Muscle layer of colon (tissue), 2 donors: ENCODE results near the gene DHRS7.
"Not testable (repeated sequence)": the region's sequence is repeated elsewhere in the genome, so short reads cannot be mapped to it uniquely, and the experiment has no call there.

ENCODE experiments used
- H3K27ac ChIP-seq: one replicate; pipeline ENCODE4 v1.7.0; 2013; ENCODE audit warnings: low read depth, mild to moderate bottlenecking, low read length, moderate library complexity
- H3K27me3 ChIP-seq, 2 donors: one replicate each; pipeline ENCODE4 v1.7.0; 2013; ENCODE audit warnings: low read length in 2 of 2, mild to moderate bottlenecking in 2 of 2; ENCODE audit not compliant: insufficient read depth in 2 of 2, control insufficient read depth in 1 of 2
- H3K36me3 ChIP-seq: one replicate; pipeline ENCODE4 v1.7.0; 2013; ENCODE audit warnings: mild to moderate bottlenecking, low read length; ENCODE audit not compliant: insufficient read depth
- H3K4me1 ChIP-seq: one replicate; pipeline ENCODE4 v1.7.0; 2013; ENCODE audit warnings: mild to moderate bottlenecking, low read length; ENCODE audit not compliant: insufficient read depth
- H3K4me3 ChIP-seq, 2 donors: one replicate each; pipeline ENCODE4 v1.7.0; 2013; ENCODE audit warnings: low read length in 2 of 2, low read depth in 1 of 2, mild to moderate bottlenecking in 1 of 2, moderate library complexity in 1 of 2
- H3K9ac ChIP-seq: one replicate; pipeline ENCODE4 v1.7.0; 2013; ENCODE audit warnings: low read length
- H3K9me3 ChIP-seq: one replicate; pipeline ENCODE4 v1.7.0; 2013; ENCODE audit warnings: mild to moderate bottlenecking, low read length
- donor health status: abdominal sarcoma.
- donor health status: Adenocarcinoma of cecum.

DHRS7 gene

DNA sequence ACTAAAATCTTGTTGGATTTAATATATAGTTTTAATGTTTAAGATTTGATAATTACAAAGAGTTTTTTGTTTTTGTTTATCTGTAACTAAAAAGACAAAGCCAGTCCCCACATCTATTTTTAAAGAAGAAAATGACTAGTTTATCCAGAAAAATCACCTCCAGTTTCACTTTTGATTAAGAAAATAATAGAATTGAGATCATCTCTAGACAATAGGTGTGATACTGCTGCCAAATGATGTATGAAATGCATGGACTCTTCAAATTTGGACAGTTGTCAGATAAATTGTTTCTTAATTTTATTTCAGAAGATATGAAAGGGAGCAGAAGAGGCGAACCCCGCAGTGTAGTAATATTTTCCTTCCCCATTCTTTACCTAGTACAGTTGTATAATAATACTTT, 53.5 kb downstream of the DHRS7 start:
- no peak overlapping the region for H3K9ac ChIP-seq
- H3K4me1 ChIP-seq = no peaks in the 10 kb centered on the region

DNA sequence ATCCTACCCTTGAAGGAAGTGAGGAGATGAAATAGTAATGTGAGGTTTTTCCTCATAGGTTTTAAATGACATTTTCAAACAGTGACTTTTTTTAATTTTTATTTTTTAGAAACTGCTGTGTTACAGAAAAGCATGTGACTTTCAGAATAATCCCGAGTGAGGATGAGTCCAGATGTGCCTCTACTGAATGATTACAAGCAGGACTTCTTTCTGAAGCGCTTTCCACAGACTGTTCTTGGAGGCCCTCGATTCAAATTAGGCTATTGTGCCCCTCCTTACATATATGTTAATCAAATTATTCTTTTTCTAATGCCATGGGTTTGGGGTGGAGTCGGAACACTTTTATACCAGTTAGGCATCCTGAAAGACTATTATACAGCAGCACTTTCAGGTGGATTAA, 57.7 kb downstream of the DHRS7 start:
- no peaks in the 10 kb centered on the region for H3K9me3 ChIP-seq
- no peak overlapping the region for H3K4me3 ChIP-seq
- H3K9ac ChIP-seq = no peak overlapping the region
- peaks cover 5% of the 10 kb centered on the region for H3K4me1 ChIP-seq
- no peak overlapping the region for H3K27ac ChIP-seq
- peaks cover 5% of the 10 kb centered on the region for H3K36me3 ChIP-seq
- H3K27me3 ChIP-seq = no peaks in the 10 kb centered on the region

More for the DNA sequence above, 53.5 kb downstream of the DHRS7 start:
- Histone ChIP-seq H3K36me3 (peaks cover 15% of the 10 kb centered on the region), H3K27me3 (no peaks in the 10 kb centered on the region), H3K9me3 (no peaks in the 10 kb centered on the region), H3K4me3 (no peak overlapping the region), H3K27ac (no peak overlapping the region)

DNA sequence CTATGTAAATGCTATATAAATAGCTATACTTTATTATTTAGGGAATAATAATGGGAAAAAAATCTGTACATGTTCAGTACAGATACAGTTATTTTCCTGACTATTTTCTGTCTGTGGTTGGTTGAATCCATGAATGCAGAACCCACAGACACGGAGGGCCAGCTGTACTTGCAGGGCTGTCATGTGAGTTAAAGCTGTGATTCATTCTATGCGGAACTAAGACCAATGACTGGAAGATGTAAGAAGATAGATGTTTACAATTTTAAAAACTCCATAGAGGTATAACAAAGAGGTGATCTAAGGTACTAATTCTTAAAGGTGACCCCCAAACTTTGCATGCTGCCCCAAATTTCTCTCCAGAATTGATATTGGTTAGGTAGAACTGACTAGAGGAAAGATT, 58.9 kb downstream of the DHRS7 start:
- Histone ChIP-seq H3K9ac (no peak overlapping the region), H3K27me3 (no peaks in the 10 kb centered on the region), H3K27ac (no peak overlapping the region), H3K9me3 (no peaks in the 10 kb centered on the region), H3K36me3 (peaks cover 5% of the 10 kb centered on the region), H3K4me3 (no peak overlapping the region), H3K4me1 (peaks cover 12% of the 10 kb centered on the region)

DNA sequence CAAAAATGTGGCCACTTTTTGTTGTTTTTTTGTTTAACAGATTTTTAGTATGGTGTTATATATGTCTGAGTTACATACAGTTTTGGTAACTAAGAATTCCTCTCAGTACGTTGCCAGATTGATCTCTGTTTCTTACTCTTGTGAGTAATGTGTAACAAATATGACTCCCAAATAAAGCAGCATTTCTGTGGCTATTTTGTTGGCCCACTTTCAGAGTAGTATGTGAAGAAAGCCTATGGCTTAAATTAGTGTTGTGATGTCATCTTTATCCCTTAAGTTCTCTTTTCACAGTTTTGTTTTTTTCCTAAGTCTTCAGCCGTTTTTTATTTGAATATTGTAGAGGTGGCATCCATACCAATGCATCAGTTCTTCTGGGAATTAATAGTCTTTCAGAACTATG, 62.8 kb downstream of the DHRS7 start:
- Histone ChIP-seq H3K9ac (no peak overlapping the region), H3K27ac (no peak overlapping the region), H3K36me3 (no peaks in the 10 kb centered on the region), H3K9me3 (no peaks in the 10 kb centered on the region), H3K4me3 (no peak overlapping the region), H3K27me3 (no peaks in the 10 kb centered on the region), H3K4me1 (peaks cover 12% of the 10 kb centered on the region)

DNA sequence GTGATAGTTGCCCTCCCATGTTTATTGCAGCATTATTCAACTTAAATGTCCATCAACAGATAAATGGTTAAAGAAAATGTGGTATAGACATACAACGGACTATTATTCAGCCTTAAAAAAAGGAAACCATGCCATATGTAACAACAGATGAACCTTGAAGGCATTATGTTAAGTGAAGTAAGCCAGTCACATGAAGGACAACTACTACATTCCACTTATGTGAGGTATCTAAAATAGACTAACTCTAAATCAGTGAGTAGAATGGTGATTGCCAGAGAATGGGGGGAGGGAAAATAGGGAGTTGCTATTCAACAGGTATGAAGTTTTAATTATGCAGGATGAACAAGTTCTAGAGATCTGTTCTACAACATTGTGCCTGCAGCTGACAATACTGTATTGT, 63.4 kb downstream of the DHRS7 start:
- Histone ChIP-seq H3K27ac (no peak overlapping the region), H3K4me1 (peaks cover 12% of the 10 kb centered on the region), H3K9ac (no peak overlapping the region), H3K27me3 (no peaks in the 10 kb centered on the region), H3K9me3 (no peaks in the 10 kb centered on the region), H3K4me3 (no peak overlapping the region), H3K36me3 (no peaks in the 10 kb centered on the region)

DNA sequence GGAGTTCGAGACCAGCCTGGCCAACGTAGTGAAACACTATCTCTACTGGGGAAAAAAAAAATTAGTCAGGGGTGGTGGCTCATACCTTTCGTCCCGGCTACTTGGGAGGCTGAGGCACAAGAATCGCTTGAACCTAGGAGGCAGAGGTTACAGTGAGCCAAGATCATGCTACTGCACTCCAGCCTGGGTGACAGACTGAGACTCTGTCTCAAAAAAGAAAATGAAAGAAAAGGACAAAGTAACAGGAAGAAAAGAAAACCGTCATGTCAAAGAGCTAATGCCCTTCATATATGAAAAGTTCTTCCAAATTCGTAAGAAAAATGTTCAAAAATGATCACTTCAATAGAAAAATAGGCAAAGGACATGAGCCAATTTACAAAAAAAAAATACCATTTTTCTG, 65.3 kb downstream of the DHRS7 start:
- not testable (repeated sequence) for H3K9ac ChIP-seq, H3K27me3 ChIP-seq, H3K9me3 ChIP-seq, H3K36me3 ChIP-seq, H3K27ac ChIP-seq, H3K4me3 ChIP-seq
- peaks cover 28% of the 10 kb centered on the region for H3K4me1 ChIP-seq

DNA sequence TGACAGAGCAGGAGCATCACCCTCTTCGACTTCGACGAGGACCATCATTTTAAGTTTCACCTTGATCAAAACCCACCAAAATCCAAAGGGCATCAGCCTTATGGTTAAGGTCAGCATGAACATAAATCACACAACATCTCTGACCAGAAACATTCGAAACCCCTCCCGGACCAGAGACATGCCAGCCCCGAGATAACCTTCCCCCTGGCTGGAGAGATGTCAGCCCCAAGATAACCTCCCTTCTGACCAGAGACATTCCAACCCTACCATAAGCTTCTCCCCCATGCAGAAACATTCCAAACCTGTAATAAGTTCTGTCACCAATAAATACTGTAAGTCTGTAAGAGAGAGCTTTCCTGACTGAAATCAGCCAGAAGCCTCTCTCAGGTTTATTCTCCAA, 67.2 kb downstream of the DHRS7 start:
- H3K36me3 ChIP-seq = no peaks in the 10 kb centered on the region
- H3K4me3 ChIP-seq = no peak overlapping the region
- no peak overlapping the region for H3K27ac ChIP-seq
- no peaks in the 10 kb centered on the region for H3K27me3 ChIP-seq
- no peaks in the 10 kb centered on the region for H3K9me3 ChIP-seq
- H3K9ac ChIP-seq = no peak overlapping the region
- peaks cover 36% of the 10 kb centered on the region for H3K4me1 ChIP-seq

DNA sequence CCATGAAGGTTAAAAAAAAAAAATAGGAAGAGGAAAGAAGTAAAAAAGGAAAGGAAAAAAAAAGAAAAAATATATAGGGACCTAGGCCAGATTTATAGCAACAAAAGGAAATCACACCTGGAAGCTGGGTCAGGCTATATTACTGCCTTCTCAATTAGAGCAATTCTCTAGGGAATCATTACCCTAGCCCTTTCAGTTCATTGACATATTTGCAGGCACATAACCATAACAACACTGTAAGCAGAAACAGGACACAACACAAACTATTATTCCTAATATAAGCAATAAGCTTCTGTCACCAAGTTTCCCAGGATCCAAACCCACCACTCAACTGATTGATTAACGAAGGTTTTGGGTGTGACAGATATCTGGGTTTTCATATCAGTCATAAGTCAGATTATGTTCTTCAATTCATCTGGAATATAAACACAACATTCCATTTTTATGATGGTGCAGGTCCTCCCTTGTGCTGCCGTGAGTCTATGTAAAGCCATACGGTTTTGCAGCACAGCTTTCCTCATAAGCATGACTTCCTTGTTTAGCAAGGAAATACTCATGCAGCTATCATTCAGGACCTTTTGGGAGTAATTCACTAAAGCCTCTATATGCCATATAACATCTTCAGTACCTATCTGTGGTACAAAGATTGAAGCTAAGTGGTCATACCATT, 69.3 kb downstream of the DHRS7 start:
- Histone ChIP-seq H3K36me3 (no peaks in the 10 kb centered on the region), H3K4me1 (peaks cover 28% of the 10 kb centered on the region), H3K27me3 (no peaks in the 10 kb centered on the region), H3K9me3 (no peaks in the 10 kb centered on the region), H3K27ac (no peak overlapping the region), H3K4me3 (no peak overlapping the region), H3K9ac (no peak overlapping the region)

DNA sequence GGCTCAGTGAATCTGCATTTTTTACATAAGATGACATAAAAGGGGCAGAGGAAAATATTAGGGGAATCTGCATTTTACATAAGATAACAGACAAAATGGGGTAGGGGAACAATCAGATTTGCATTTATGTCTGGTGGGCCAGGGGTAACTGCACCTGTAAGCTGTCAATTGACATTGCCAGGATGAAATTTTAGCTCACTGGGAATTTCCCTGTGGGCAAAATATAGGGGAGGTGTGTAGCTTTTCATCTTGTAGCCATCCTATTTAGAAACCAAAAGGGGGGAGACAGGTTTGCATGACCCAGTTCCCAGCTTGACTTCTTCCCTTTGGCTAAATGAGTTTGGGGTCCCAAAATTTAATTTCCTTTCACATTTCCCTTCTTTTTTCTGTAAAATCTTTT, 70.0 kb downstream of the DHRS7 start:
- Histone ChIP-seq H3K4me3 (no peak overlapping the region), H3K36me3 (no peaks in the 10 kb centered on the region), H3K27ac (no peak overlapping the region), H3K9me3 (no peaks in the 10 kb centered on the region), H3K27me3 (no peaks in the 10 kb centered on the region), H3K4me1 (peaks cover 28% of the 10 kb centered on the region), H3K9ac (no peak overlapping the region)

DNA sequence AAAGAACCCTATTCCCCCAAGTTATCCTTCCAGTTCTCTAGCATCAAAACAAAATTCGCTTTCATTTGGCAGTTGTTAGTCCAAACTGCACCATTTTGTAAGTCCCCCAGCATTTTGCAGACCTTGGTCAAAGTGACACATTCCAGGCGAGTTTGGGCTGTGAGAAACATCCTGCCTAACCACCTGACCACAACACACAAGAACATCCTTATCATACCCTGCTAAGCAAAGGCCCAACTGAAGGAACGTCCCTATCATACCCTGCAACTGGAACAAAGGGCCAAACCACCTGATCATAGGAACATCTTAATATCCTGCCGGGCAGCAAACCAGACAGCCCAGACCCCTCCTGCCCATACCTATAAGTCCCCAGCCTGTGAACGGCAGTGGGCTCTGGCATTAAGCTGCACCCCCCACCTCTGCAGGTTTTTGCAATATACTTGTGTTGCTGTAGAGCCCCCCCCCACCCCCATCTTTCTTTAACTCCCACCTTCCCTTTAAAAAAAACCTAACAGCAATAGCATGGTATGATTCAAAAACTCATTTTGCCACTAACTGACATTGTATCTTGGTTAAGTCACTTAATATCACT, 70.8 kb downstream of the DHRS7 start:
- Histone ChIP-seq H3K36me3 (no peaks in the 10 kb centered on the region), H3K27ac (no peak overlapping the region), H3K4me3 (no peak overlapping the region), H3K27me3 (no peaks in the 10 kb centered on the region), H3K9ac (no peak overlapping the region), H3K4me1 (peaks cover 28% of the 10 kb centered on the region), H3K9me3 (no peaks in the 10 kb centered on the region)
